ENCODE data around the gene HTT.

Gene HTT

GRCh38 chr4:3239998-3240920, 165.8 kb downstream of the HTT start:
- DNase-seq, result no peak

DNA sequence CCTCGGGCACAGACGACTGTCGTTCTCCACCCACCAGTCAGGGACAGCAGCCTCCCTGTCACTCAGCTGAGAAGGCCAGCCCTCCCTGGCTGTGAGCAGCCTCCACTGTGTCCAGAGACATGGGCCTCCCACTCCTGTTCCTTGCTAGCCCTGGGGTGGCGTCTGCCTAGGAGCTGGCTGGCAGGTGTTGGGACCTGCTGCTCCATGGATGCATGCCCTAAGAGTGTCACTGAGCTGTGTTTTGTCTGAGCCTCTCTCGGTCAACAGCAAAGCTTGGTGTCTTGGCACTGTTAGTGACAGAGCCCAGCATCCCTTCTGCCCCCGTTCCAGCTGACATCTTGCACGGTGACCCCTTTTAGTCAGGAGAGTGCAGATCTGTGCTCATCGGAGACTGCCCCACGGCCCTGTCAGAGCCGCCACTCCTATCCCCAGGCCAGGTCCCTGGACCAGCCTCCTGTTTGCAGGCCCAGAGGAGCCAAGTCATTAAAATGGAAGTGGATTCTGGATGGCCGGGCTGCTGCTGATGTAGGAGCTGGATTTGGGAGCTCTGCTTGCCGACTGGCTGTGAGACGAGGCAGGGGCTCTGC, 166.5 kb downstream of the HTT start:
- no peak for DNase-seq

GRCh38 chr4:3241898-3242524, 167.5 kb downstream of the HTT start:
- no peak for DNase-seq

DNA sequence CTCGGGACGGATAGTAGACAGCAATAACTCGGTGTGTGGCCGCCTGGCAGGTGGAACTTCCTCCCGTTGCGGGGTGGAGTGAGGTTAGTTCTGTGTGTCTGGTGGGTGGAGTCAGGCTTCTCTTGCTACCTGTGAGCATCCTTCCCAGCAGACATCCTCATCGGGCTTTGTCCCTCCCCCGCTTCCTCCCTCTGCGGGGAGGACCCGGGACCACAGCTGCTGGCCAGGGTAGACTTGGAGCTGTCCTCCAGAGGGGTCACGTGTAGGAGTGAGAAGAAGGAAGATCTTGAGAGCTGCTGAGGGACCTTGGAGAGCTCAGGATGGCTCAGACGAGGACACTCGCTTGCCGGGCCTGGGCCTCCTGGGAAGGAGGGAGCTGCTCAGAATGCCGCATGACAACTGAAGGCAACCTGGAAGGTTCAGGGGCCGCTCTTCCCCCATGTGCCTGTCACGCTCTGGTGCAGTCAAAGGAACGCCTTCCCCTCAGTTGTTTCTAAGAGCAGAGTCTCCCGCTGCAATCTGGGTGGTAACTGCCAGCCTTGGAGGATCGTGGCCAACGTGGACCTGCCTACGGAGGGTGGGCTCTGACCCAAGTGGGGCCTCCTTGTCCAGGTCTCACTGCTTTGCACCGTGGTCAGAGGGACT, 168.8 kb downstream of the HTT start:
- DNase-seq, result no peak

DNA sequence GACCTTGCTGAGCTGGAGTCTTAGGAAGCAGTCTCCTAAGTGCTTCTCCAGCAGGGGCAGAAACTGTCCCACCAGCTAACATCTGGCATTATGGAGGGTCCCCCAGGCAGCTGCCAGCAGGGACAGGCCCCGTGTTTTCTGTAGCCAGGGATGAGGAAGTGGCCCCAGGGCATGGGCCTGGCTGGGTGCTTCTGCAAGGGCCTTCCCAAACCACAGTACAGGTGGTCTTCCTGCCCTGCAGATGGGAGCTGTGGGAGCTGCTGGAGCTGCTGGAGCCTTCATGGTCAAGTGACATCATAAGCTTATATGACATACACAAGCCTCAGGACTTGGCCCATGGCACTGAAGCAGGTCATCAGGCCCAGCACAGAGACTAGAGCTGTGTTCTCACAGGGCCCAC, 169.5 kb downstream of the HTT start:
- DNase-seq, result no peak

GRCh38 chr4:3244747-3245146, 170.3 kb downstream of the HTT start:
- no peak for DNase-seq

DNA sequence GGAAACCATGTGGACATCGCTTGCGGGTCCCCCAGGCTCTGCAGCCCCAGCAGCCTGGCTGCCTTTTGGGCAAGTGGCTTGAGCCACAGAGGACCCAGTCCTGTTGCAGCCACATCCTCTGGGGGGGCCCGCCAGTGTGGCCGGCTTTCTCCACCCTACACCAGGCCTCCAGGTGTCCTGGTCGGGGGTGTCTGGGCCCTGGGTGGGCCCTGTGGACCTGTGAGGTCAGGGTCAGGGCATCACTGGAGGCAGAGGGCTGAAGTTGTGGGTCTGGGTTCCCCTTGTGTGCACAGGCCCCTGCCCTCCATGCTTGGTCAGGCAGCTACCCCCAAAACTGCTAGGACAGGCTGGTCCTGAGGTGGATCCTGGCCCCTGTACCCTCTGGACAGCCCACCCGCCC, 171.2 kb downstream of the HTT start:
- no peak for DNase-seq

DNA sequence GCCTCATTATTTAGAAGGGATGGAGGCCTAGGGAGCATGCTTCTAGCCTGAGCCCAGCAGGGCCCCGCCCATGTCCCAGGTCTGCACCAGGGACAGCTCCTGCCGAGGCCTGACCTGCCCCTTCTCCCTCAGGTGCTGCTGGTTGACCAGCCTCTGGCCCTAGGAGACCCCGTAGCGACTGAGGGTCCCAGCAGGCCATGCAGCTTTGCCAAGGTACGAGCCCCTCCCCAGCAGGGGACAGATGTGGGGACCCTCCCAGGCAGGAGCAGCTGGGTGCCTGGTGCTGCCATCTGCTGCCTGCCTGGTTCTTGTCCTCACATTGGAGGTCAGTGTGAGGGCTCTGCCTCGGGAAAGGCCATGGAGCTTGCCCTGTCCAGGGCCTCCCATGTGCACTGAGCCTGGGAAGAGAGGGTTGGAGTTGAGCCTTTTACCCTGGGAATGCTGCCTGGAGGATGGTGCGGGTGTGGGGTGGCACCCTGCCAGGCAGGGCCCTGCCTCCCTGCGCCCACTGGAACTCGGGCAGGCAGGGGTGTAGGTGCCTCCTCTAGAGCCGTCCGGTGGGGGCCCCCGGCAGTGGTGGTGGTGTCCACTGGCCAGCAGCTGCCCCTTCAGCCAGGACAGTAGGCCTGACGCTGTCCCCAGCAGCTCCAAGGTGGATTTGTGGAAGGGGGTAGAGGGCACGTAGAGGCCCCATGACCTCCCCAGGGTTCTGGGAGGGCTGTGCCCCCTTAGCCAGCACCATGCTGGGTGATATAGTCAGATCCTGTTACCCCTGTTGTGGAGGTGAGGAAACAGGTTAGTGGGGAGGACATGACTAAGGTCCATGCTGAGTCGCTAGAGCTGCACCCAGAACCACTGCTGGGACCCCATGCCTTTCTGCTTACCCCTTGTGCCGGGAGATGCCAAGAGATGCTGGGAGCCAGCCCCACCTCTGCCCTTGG, 172.2 kb downstream of the HTT start:
- DNase-seq, result no peak

GRCh38 chr4:3247399-3248177, 173.1 kb downstream of the HTT start:
- no peak for DNase-seq

DNA sequence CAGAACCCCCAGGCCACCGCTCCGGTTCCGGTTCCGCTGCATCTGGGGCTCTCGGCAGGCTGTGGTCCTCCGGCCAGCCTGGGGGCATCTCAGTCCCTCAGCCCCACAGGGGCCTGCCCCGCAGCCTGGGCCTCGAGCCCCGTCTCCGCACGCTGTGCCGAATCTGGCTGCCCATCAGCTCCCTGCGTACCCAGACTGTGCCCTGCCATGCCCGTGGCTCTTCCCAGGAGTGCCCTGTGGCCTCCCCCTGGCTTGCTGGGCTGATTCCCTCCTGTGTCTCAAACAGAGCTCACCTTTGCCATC, 173.6 kb downstream of the HTT start:
- no peak for DNase-seq

DNA sequence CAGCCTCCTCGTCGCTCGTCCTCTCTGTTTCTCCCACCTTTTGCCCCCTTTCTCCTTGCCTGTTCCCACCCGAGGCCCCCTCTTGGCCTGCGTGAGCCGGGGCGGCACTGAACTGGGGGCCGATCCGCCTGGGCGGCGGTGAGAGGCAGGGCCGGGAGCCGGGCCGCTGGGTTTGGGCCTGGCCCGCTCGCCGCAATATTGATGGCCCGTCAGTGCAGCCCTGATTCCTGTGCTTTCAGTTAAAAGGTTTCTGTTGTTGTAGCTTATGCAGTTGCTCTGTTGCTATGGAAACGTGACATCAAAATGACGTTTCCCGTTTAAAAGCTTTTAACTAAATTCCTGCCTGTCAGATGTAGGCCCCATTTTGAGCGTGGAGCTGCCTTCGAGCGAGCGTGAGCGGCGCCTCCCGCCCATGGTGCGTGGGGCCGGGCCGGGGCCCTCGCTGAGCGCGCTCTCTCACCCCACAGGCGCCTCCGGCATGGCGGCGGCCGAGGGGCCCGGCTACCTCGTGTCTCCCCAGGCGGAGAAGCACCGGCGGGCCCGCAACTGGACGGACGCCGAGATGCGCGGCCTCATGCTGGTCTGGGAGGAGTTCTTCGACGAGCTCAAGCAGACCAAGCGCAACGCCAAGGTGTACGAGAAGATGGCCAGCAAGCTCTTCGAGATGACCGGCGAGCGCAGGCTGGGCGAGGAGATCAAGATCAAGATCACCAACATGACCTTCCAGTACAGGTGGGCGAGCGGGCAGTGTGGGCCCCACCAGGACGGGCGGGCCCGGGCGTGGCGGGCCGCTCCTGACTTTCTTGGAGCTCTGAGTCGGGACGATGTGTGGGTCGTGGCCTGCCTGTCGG, 174.6 kb downstream of the HTT start, which contains the start of gene MSANTD1:
Gene MSANTD1, plus strand, starts transcription at position 349 of the 851 bp plus-strand sequence. Its CDS starts 64 bp downstream, at position 413.
- DNase-seq, result no peak

DNA sequence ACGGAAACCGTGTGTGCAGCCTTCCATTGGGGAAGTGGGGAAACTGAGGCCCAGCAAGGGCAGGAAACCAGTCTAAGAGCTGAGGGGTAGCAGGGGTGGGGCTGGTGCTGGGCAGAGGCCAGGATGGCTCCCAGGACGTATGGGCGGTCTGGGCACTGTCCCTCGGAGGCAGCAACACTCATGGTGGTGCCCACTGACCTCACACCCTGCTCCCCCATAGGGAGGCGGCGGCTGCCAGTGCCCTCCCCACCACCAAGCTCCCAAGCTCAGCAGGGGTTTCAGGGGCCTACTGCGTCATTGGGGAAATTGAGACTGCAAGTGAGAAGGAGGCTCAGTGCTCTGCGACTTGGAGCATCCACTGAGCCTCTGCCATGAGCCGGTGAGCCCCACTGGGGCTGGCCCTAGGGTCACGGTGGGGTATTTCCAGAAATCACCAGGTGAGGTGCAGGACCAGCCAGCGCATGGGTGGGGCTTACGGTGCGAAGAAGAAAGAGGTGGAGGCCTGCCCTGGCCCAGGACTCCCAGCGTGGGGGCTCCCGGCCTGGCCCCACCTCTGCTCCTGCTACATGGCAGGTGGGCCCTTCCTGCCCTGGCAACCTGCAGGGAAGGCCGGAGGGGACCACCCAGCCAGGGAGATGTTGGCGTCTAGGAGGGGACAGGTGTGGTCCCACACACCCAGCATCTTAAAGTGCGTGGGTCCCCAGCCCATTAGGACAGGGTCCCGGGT, 175.4 kb downstream of the HTT start:
- DNase-seq, result no peak

GRCh38 chr4:3250438-3250955, 176.0 kb downstream of the HTT start:
- DNase-seq, result no peak

DNA sequence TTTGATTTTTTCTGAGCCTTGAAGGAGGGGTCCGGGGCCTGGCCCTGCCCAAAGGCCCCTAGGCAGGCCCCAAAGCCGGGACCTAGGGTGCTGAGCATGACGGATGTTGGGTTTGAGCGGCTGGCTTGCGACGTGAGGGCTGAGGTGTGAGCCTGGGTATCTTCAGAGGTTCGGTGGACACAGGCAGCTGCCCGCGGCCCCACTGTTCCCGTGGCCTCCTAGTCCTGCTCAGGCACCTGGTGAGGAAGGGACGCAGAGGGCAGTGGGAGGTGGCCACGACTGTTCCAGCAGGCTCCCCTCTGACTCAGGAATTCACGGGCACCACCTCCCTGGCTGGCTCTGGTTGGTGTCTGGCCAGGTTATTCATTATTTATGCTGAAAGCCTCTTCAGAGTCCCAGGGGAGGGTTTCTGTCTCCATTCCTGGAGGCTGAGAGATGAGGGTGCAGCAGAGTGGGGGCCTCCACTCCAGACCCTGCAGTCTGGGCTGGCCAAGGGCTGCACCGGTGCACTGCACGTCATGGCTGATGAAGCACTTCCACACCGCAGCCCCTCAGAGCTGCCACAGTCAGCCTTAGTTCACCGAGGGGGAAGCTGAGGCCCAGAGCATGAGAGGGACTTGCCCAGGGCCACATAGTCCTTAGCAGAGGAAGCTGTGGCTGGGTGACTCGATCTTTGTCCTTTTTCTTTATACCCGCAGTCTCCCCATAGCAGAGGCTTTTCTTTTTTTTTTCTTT, 176.6 kb downstream of the HTT start:
- no peak for DNase-seq

DNA sequence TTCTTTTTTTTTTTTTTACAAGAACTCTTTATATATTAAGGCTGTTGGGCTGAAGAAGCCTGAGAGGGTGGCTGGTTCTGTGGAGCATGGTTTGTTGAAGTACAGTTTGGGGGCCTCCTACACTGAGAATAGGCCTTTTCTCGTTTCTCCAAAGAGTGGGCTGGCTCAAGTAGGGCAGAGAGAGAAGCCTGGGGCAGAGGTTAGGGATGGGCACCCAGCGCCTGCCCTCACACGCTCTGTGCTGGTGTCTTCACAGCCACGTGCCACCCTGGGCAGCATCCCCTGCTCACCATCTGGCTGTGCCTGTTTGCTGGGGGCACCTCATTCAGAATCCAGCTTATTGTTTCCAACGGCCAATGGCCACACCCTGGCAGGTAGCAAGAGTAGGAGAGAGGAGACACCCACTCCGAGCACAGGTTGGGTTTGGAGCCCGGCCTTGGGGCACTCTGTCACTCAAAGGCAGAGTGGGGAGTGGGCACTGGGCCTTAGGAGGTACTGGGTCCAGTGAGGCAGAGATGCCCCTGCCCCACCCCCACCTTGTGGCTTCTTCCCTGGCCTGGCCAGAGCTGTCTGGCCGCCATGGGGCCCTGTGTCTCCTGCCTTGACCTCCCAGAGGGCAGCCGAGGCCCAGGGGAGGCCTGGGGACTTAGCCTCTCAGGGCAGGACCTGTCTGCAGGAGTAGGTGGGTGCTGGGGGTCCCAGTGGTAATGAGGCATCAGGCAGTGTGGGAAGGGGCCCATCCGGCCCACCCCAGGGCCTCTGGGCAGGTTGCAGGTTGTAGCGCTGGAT, 177.4 kb downstream of the HTT start:
- DNase-seq, result no peak

GRCh38 chr4:3252480-3252828, 178.0 kb downstream of the HTT start:
- no peak for DNase-seq

DNA sequence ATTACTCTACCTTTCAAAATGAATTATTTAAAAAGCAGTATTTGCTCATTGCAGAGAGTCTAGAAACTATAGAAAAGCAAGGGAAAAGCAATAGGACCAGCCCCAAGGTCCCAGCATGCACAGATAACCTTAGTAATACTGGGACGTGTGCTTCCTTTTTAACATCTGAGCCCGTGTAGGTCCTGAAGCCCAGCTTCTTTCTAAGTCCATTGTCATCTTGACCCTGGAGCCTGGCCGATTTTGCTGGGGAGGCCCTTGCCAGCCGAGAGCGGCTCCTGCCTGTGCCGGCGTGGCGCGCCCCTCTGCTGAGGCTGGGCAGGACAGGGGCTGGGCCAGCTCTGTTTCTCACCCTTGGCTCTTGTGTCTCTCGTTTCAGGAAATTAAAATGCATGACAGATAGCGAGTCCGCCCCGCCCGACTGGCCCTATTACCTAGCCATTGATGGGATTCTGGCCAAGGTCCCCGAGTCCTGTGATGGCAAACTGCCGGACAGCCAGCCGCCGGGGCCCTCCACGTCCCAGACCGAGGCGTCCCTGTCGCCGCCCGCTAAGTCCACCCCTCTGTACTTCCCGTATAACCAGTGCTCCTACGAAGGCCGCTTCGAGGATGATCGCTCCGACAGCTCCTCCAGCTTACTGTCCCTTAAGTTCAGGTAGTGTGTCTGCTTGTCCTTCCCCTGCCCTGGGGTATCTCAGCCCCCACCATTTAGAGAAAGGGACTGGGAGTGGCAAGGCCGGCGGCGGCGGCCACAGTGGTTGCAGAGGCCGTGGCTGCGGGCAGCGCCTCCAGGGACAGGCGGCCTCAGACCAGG, 178.6 kb downstream of the HTT start:
- DNase-seq, result no peak
